KMS-11 (cell line): ENCODE measurements around the gene RNF11.

Source experiments
- H2AFZ ChIP-seq: fragments of 200-600 bp; sonication (generic); 2 replicates; pipeline ENCODE4 v1.6.1; 2016; ENCODE audit warnings: antibody characterized with exemption, mixed run types, low read depth
- H3K27ac ChIP-seq: fragments of 200-600 bp; sonication (generic); 2 replicates; pipeline ENCODE4 v1.6.1; 2016; ENCODE audit warnings: mild to moderate bottlenecking, mixed run types
- H3K27me3 ChIP-seq: fragments of 200-600 bp; sonication (generic); 2 replicates; pipeline ENCODE4 v1.6.1; 2017; ENCODE audit warnings: mild to moderate bottlenecking, low read depth, mixed run types, moderate library complexity; ENCODE audit not compliant: insufficient read depth
- H3K36me3 ChIP-seq: fragments of 200-600 bp; sonication (generic); 2 replicates; pipeline ENCODE4 v1.6.1; 2017; ENCODE audit warnings: mild to moderate bottlenecking, mixed run types; ENCODE audit not compliant: insufficient read depth
- H3K4me1 ChIP-seq: fragments of 200-600 bp; sonication (generic); 2 replicates; pipeline ENCODE4 v1.6.1; 2016; ENCODE audit warnings: mild to moderate bottlenecking, low read depth, mixed run types; ENCODE audit not compliant: poor library complexity, severe bottlenecking
- H3K4me2 ChIP-seq: fragments of 200-600 bp; sonication (generic); 2 replicates; pipeline ENCODE4 v1.7.0; 2016; ENCODE audit warnings: mild to moderate bottlenecking, mixed run types
- H3K4me3 ChIP-seq: fragments of 200-600 bp; sonication (generic); IDR thresholded peaks from 2 replicates; pipeline ENCODE4 v1.6.1; 2017; ENCODE audit warnings: low read depth, low read length, mixed read lengths; ENCODE audit not compliant: insufficient read depth
- H3K79me2 ChIP-seq: fragments of 200-600 bp; sonication (generic); 2 replicates; pipeline ENCODE4 v1.6.1; 2016; ENCODE audit warnings: low read depth, mixed run types; ENCODE audit not compliant: insufficient read depth
- H3K9ac ChIP-seq: fragments of 200-600 bp; sonication (generic); 2 replicates; pipeline ENCODE4 v1.6.1; 2016; ENCODE audit warnings: mild to moderate bottlenecking, mixed run types
- H4K20me1 ChIP-seq: fragments of 200-600 bp; sonication (generic); 2 replicates; pipeline ENCODE4 v1.6.1; 2016; ENCODE audit warnings: mild to moderate bottlenecking, mixed run types; ENCODE audit not compliant: insufficient read depth
- TF ChIP-seq, protein P1 (sequence below): fragments of 200-600 bp; sonication (generic); conservative IDR thresholded peaks from 2 replicates; pipeline ENCODE4 v1.6.1; 2017; ENCODE audit warnings: low read depth, mild to moderate bottlenecking, antibody characterized with exemption, low read length, moderate library complexity, mixed read lengths

The RNF11 gene

DNA sequence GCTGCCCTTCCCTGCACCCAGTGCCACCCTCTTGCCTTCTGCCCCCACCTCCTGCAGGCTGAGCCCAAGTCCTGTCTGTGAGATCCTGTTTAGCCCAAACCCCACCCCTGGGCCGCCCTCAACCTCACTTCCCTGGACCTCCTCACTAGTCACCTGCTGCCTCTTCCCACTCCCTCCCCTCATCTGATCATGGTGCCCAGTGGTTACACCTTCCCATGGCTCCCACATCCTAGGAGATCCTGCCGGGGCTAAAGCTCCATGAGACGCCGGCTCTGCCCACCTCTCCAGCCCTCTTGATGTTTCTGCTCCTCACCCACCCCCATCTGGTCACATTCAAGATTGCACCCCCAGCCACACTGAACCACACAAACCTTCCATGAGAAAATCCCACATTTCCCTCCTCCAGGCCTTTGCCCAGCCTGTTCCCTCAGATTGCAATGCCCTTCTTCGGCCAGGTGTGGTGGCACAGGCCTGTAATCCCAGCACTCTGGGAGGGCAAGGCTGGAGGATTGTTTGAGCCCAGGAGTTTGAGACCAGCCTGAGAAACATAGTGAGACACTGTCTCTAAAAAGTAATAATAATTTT lies 77.3 kb downstream of the RNF11 start:
- H2AFZ ChIP-seq, result no peak overlapping the region
- H3K27me3 ChIP-seq, result no peaks in the 10 kb centered on the region
- no peaks in the 10 kb centered on the region for H3K4me1 ChIP-seq
- no peaks in the 10 kb centered on the region for H3K36me3 ChIP-seq
- H3K27ac ChIP-seq, result no peak overlapping the region
- H3K4me2 ChIP-seq, result no peak overlapping the region
- no peaks in the 10 kb centered on the region for H4K20me1 ChIP-seq
- no peak overlapping the region for H3K4me3 ChIP-seq
- TF ChIP-seq, protein P1, sequence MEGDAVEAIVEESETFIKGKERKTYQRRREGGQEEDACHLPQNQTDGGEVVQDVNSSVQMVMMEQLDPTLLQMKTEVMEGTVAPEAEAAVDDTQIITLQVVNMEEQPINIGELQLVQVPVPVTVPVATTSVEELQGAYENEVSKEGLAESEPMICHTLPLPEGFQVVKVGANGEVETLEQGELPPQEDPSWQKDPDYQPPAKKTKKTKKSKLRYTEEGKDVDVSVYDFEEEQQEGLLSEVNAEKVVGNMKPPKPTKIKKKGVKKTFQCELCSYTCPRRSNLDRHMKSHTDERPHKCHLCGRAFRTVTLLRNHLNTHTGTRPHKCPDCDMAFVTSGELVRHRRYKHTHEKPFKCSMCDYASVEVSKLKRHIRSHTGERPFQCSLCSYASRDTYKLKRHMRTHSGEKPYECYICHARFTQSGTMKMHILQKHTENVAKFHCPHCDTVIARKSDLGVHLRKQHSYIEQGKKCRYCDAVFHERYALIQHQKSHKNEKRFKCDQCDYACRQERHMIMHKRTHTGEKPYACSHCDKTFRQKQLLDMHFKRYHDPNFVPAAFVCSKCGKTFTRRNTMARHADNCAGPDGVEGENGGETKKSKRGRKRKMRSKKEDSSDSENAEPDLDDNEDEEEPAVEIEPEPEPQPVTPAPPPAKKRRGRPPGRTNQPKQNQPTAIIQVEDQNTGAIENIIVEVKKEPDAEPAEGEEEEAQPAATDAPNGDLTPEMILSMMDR, result no peak
- H3K79me2 ChIP-seq, result no peaks in the 10 kb centered on the region
- no peak overlapping the region for H3K9ac ChIP-seq

DNA sequence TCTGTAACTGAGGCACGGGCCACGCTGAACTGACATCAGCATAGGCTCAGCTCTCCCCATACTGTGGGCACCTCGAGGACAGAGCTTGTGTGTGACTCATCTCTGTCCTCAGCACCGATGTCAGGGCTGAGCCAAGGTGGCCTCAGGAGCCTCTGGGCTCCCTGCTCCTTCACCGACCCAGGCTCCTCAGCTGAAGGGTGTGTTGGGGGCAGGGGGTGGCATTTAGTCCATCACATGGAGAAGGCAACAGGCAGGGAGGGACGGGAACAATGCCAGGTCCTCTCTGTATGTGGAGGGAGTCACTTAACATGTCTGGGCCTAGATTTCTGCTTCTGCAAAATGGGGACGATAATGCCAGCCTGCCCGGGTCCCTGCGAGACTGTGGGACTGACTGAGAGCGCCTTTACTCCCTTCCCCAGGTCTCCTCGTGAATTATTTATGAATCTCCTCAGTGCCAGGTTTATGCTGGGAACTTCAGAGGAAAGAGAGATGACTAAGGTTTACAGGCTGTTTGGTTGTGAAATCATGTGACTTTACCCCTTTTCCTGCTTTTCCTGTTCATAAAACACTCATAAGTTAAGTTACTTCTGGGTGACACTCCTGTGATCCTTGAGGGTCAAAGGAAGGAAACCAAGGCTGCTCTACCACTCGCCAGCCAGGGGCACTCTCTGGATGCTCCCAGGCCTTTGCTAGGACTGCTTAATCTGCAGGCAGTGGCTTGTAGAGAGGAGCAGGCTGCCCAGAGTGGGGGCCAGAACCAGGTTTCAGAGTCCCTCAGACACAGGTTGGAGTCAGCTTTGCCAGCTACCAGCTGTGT lies 78.1 kb downstream of the RNF11 start:
- Histone ChIP-seq H3K4me3 (no peak overlapping the region), H4K20me1 (no peaks in the 10 kb centered on the region), H3K4me2 (no peak overlapping the region), H3K4me1 (no peaks in the 10 kb centered on the region), H3K36me3 (no peaks in the 10 kb centered on the region), H2AFZ (no peak overlapping the region), H3K9ac (no peak overlapping the region), H3K27ac (no peak overlapping the region), H3K27me3 (no peaks in the 10 kb centered on the region), H3K79me2 (no peaks in the 10 kb centered on the region)
- TF ChIP-seq, protein P1, result no peak

DNA sequence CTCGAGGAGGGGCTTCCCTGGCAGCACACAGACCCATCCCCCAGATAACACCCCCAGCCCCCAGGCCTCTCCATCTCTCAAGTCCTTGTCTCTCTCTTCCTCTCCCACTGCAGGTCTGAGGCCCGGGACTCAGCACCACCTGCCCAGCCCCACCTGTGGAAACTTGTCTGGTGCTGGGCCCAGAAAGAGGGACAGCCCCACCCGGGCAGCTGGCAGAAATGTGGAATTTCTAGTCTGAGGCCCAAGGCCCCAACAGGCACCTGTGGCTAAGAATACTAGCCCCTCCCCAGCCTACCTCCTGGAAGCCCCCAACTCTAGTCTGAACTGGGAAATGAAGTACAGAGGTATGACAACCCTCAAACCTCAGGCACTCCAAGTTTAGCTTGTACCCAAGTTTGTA lies 78.9 kb downstream of the RNF11 start:
- H3K36me3 ChIP-seq, result no peaks in the 10 kb centered on the region
- H4K20me1 ChIP-seq, result no peaks in the 10 kb centered on the region
- H3K27me3 ChIP-seq, result no peaks in the 10 kb centered on the region
- no peaks in the 10 kb centered on the region for H3K79me2 ChIP-seq
- H3K4me1 ChIP-seq, result no peaks in the 10 kb centered on the region
- TF ChIP-seq, protein P1, result no peak
- no peak overlapping the region for H3K9ac ChIP-seq
- no peak overlapping the region for H3K4me2 ChIP-seq
- no peak overlapping the region for H3K27ac ChIP-seq
- H2AFZ ChIP-seq, result no peak overlapping the region
- H3K4me3 ChIP-seq, result no peak overlapping the region

DNA sequence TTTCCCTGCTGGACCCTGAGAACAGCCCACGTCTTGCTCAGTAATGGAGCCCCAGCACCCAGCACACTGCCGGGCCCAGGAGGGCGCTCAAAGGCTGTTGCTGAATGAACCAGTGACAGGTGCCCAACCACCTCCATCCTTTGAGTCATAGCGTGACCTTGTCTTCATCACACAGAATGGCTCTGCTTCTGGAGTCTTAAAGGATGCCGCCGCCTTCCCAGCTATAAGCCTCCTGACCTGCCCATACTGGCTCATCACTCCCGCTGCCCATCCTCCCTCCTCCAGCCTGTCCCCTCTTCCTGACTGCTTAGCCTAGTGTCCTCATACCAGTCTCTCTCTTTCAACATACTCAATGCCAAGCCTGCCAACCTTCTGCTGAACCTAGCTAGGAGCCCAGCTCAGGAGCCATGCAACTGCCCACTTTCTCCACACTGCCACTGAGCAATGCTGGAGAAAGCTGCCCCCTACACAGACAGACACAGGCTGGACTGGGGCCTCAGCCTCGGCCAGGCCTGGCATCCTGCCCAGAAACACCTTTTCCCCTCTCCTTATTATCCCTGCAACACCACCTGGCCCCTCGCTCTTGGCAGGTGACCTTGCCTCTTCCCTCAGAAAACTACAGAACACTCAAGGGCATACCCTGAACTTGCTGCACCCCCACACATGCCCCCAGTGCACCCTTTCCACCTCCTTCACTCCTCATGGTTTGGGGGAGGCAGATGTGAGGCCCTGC lies 80.2 kb downstream of the RNF11 start:
- TF ChIP-seq, protein P1, result no peak
- no peak overlapping the region for H3K4me3 ChIP-seq
- H3K4me1 ChIP-seq, result no peaks in the 10 kb centered on the region
- no peaks in the 10 kb centered on the region for H3K36me3 ChIP-seq
- no peak overlapping the region for H3K4me2 ChIP-seq
- H3K79me2 ChIP-seq, result no peaks in the 10 kb centered on the region
- no peak overlapping the region for H2AFZ ChIP-seq
- no peak overlapping the region for H3K9ac ChIP-seq
- no peaks in the 10 kb centered on the region for H3K27me3 ChIP-seq
- no peak overlapping the region for H3K27ac ChIP-seq
- H4K20me1 ChIP-seq, result no peaks in the 10 kb centered on the region
